Caco-2 (cell line): ENCODE measurements around the gene UBQLN4. TPM values are rescaled to one million over a fixed set of nuclear protein-coding genes. Genes with fewer than 3 reads are reported as not detected.

ENCODE experiments used
- BruUV-seq: library from RNA; stranded (reverse); fragments of 400-500 nt; replicated peaks from 2 replicates; lab custom pipeline; 2021; lab: Mats Ljungman, UMichigan
- CTCF ChIA-PET: fragments of 300-600 bp; sonication (Branson Sonifier 250); formaldehyde crosslinking; loops from one replicate; lab custom pipeline; 2022; ENCODE audit warnings: antibody characterized with exemption; lab: Charles Lee
- POLR2A ChIA-PET: fragments of 300-600 bp; sonication (Branson Sonifier 250); formaldehyde crosslinking; loops from one replicate; lab custom pipeline; 2022; ENCODE audit warnings: antibody characterized with exemption; lab: Charles Lee
- DNase-seq, 2 experiments: peaks; one replicate each; pipeline versions ENCODE4 v3.0.0 to v3.0.0-alpha.2; 2020 to 2022
- H3K27me3 ChIP-seq: replicated peaks from 2 replicates; pipeline ENCODE4 v1.6.0; 2011; ENCODE audit warnings: low read length; ENCODE audit not compliant: control insufficient read depth, insufficient read depth
- H3K36me3 ChIP-seq: 2 replicates; pipeline ENCODE4 v1.5.1; 2011; ENCODE audit warnings: low read length; ENCODE audit not compliant: control insufficient read depth, insufficient read depth
- H3K4me1 ChIP-seq: fragments of 250-450 bp; sonication (Bioruptor Pico); 2 replicates; pipeline ENCODE4 v1.5.1; 2020; ENCODE audit warnings: mild to moderate bottlenecking
- H3K4me3 ChIP-seq: 2 replicates; pipeline ENCODE4 v1.5.1; 2011; ENCODE audit warnings: low read depth, mild to moderate bottlenecking, control low read depth, low read length
- H3K9me3 ChIP-seq: fragments of 250-450 bp; sonication (Bioruptor Pico); 2 replicates; pipeline ENCODE4 v1.5.1; 2020; ENCODE audit warnings: mild to moderate bottlenecking, moderate library complexity
- H3K27ac Mint-ChIP-seq: one replicate; pipeline ENCODE4 v1.8.0; 2022; ENCODE audit warnings: mixed read lengths; ENCODE audit not compliant: unreplicated experiment
- H3K27me3 Mint-ChIP-seq: one replicate; pipeline ENCODE4 v1.8.0; 2022; ENCODE audit warnings: mixed read lengths; ENCODE audit not compliant: insufficient read depth, unreplicated experiment
- H3K36me3 Mint-ChIP-seq: one replicate; pipeline ENCODE4 v1.8.0; 2022; ENCODE audit warnings: mild to moderate bottlenecking, mixed read lengths; ENCODE audit not compliant: insufficient read depth, unreplicated experiment
- H3K4me1 Mint-ChIP-seq: one replicate; pipeline ENCODE4 v1.8.0; 2022; ENCODE audit warnings: low read depth, mixed read lengths; ENCODE audit not compliant: unreplicated experiment
- H3K4me3 Mint-ChIP-seq: one replicate; pipeline ENCODE4 v1.8.0; 2022; ENCODE audit warnings: mild to moderate bottlenecking, moderate library complexity, mixed read lengths; ENCODE audit not compliant: unreplicated experiment
- H3K9me3 Mint-ChIP-seq: one replicate; pipeline ENCODE4 v1.8.0; 2022; ENCODE audit warnings: mixed read lengths; ENCODE audit not compliant: unreplicated experiment
- intact Hi-C: fragments of 100-400 bp; cut with micrococcal nuclease; formaldehyde crosslinking; loops from one replicate; pipeline ENCODE4 v1.10.0; 2022; ENCODE audit not compliant: unreplicated experiment
- total RNA-seq: library from RNA; stranded (reverse); gene quantifications from 2 replicates; pipeline ENCODE4 v1.2.3, GENCODE V29; 2022
- TF ChIP-seq, protein P1 (sequence below), 2 experiments: fragments of 200-600 bp in 1 of 2; IDR thresholded peaks; 1 replicate in 1 of 2; 2 replicates in 1 of 2; pipeline versions ENCODE4 v1.5.1 to v1.8.0; 2011 to 2022; ENCODE audit warnings: antibody characterized with exemption in 1 of 2, control low read depth in 1 of 2, inconsistent platforms in 1 of 2, low read depth in 1 of 2, low read length in 1 of 2, mild to moderate bottlenecking in 1 of 2, moderate library complexity in 1 of 2; ENCODE audit not compliant: insufficient read depth in 1 of 2, severe bottlenecking in 1 of 2, unreplicated experiment in 1 of 2

UBQLN4 gene
- total RNA-seq, 1 experiment from 2014 or later = 60.9 TPM

DNA sequence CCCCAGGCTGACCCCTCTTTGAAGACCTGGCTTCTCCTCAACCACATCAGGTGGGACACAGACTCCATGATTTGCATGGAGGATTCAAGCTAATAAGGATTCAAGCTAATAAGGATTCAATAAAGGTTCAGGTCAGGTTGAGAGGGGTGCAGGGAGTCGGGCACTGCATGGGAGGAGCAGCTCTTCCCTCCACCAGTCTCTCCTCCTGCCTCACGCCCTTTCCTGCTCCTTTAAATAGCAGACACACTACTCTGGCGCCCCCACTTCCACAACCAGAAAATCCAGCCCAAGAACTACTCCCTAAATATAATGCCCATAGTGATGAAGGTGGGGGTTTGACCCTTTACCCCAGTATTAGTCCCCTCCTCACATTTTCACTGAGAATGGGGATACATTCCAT, 21.6 kb upstream of the UBQLN4 start:
- POLR2A ChIA-PET = no interaction called here
- H3K9me3 ChIP-seq = no peaks in the 10 kb centered on the region
- Mint-ChIP-seq H3K27me3 (no peaks in the 10 kb centered on the region), H3K27ac (no peak overlapping the region), H3K36me3 (peaks cover 27% of the 10 kb centered on the region), H3K4me1 (peaks cover 6% of the 10 kb centered on the region), H3K9me3 (no peaks in the 10 kb centered on the region), H3K4me3 (no peak overlapping the region)
- H3K4me3 ChIP-seq = no peak overlapping the region
- no peak for DNase-seq
- H3K4me1 ChIP-seq = no peaks in the 10 kb centered on the region
- CTCF ChIA-PET = no interaction called here
- TF ChIP-seq, protein P1, sequence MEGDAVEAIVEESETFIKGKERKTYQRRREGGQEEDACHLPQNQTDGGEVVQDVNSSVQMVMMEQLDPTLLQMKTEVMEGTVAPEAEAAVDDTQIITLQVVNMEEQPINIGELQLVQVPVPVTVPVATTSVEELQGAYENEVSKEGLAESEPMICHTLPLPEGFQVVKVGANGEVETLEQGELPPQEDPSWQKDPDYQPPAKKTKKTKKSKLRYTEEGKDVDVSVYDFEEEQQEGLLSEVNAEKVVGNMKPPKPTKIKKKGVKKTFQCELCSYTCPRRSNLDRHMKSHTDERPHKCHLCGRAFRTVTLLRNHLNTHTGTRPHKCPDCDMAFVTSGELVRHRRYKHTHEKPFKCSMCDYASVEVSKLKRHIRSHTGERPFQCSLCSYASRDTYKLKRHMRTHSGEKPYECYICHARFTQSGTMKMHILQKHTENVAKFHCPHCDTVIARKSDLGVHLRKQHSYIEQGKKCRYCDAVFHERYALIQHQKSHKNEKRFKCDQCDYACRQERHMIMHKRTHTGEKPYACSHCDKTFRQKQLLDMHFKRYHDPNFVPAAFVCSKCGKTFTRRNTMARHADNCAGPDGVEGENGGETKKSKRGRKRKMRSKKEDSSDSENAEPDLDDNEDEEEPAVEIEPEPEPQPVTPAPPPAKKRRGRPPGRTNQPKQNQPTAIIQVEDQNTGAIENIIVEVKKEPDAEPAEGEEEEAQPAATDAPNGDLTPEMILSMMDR (IDR thresholded peaks at IDR 0.05; ENCODE audit: insufficient read depth in 1 of 2, low read depth in 1 of 2, low read length in 1 of 2, severe bottlenecking in 1 of 2, unreplicated experiment in 1 of 2) = no peak
- H3K36me3 ChIP-seq = peaks cover 1% of the 10 kb centered on the region; the same call in 1 of the 2 replicates
- intact Hi-C loops = no loop called here
- no peaks in the 10 kb centered on the region for H3K27me3 ChIP-seq
- no TSS peak for BruUV-seq

DNA sequence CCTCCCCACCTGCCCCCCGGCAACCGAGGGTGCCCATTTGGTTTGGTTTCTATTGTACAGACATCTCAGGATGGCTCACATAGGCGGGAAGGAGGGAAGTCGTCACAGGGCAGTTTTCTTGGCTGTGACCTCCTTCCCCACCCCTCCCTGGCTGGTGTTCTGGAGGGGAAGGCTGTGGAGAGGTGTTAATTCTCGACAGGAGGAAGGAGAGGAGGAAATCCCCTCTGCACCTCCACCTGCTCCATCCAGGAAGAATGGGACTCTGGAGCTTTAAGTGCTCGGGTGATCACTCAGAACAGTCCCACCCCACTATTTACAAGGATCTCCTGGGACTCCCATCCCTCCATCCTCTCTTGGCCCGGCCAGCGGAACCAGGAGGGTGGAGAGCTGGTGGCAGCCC, 21.1 kb upstream of the UBQLN4 start:
- Mint-ChIP-seq H3K27me3 (no peaks in the 10 kb centered on the region), H3K27ac (no peak overlapping the region), H3K4me3 (no peak overlapping the region), H3K36me3 (peaks cover 29% of the 10 kb centered on the region), H3K9me3 (no peaks in the 10 kb centered on the region), H3K4me1 (peaks cover 6% of the 10 kb centered on the region)
- intact Hi-C loops = no loop called here
- POLR2A ChIA-PET = no interaction called here
- Histone ChIP-seq H3K27me3 (no peaks in the 10 kb centered on the region), H3K36me3 (peaks cover 1% of the 10 kb centered on the region; the same call in 1 of the 2 replicates), H3K4me1 (no peaks in the 10 kb centered on the region), H3K9me3 (no peaks in the 10 kb centered on the region), H3K4me3 (no peak overlapping the region)
- BruUV-seq = no TSS peak
- CTCF ChIA-PET = no interaction called here
- DNase-seq = no peak
- TF ChIP-seq, protein P1 (IDR thresholded peaks at IDR 0.05; ENCODE audit: insufficient read depth in 1 of 2, low read depth in 1 of 2, low read length in 1 of 2, severe bottlenecking in 1 of 2, unreplicated experiment in 1 of 2) = no peak

DNA sequence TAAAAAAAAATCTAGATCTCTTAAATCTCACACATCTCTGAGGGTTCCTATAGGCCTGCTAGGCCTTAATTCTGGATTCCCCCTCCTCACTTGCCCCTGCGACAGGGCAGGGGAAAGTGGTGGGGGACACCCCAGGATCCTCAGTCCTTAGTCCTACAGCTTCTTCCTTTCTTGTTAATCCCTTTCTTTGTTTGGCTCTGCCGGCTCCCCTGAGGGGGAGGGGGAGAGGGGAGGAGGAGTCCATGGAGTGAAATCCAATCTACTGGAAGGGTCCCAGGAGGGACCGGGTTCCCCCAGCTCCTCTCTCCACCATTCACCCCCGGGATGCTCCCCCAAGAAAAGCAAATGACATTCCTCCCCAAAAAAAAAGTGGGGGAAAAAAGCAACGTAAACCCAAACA, 20.1 kb upstream of the UBQLN4 start:
- H3K4me1 ChIP-seq = no peaks in the 10 kb centered on the region
- no peak overlapping the region for H3K4me3 Mint-ChIP-seq
- H3K4me3 ChIP-seq = no peak overlapping the region
- no peaks in the 10 kb centered on the region for H3K27me3 Mint-ChIP-seq
- H3K27ac Mint-ChIP-seq = no peak overlapping the region
- no peaks in the 10 kb centered on the region for H3K9me3 ChIP-seq
- H3K36me3 ChIP-seq = peaks cover 1% of the 10 kb centered on the region; the same call in 1 of the 2 replicates
- DNase-seq = no peak
- H3K4me1 Mint-ChIP-seq = peaks cover 6% of the 10 kb centered on the region
- ChIA-PET POLR2A (interaction anchor here (0.9 kb wide), 1 partner anchor 9 kb away, joined by 4 read pairs; no protein-coding TSS in a partner anchor), CTCF (no interaction called here)
- TSS peak; percentile 19 for BruUV-seq
- H3K27me3 ChIP-seq = no peaks in the 10 kb centered on the region
- H3K36me3 Mint-ChIP-seq = peaks cover 35% of the 10 kb centered on the region
- H3K9me3 Mint-ChIP-seq = no peaks in the 10 kb centered on the region
- TF ChIP-seq, protein P1 (IDR thresholded peaks at IDR 0.05; ENCODE audit: insufficient read depth in 1 of 2, low read depth in 1 of 2, low read length in 1 of 2, severe bottlenecking in 1 of 2, unreplicated experiment in 1 of 2) = no peak
- intact Hi-C loops = no loop called here
